ENCODE results near the gene IFNL1. TPM values are rescaled to one million over a fixed set of nuclear protein-coding genes. Genes with fewer than 3 reads are reported as not detected.

The IFNL1 gene
- total and polyA plus RNA-seq, 9 of the 15 experiments (the other 6 are each of a cell fraction or from before 2014, with no cell fraction given), result not detected

DNA sequence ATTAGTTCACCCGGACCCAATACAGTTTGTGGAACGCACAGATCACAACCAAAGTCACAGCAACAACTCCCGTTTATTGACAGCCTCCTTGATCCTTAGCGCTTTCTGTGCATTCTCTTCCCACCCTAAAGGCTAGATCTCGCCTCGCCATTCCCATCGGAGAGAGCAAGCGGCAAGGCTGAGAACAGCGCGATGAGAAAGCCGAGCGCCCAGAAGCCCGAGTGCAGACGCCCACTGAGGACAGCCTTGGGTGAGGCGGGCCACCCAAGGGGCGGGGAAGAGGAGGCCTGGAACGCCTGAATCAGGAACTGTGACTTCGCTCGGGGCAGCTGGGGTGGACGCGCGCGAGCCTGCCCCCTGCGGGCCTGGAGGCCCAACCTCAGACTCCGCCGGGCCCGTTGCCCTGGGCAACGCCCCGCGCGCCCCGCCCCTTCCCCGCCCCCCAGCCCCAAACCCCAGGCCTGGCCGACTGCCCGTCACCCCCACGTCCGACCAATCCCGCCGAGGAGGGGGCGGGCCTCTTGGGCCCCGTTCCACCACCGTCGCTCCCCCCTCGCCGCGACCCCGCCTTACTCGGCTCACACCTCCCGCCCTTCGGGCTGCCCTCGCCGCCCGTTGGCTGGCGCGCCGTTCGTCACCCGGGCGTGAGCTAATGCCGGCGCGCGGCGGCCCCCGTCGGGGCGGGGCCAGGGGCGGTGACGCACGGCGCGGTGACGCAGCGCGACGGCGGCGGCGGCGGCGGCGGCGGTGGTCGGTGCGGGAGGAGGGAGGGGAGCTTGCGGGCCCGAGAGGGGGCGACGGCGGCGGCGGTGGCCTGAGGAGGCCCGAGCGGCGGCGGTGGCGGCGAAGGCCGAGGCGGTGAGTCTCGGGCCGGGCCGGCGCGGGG is 45.8 kb downstream of the IFNL1 start, which contains the start of gene SAMD4B (continued):
- peak; percentile 40; the same call in 1 of the 2 replicates for TF ChIP-seq ERF (CRISPR knock-in tag; IDR thresholded peaks at IDR 0.05)
- peak; percentile 74 for TF ChIP-seq SPI1 (IDR thresholded peaks at IDR 0.05; ENCODE audit: borderline replicate concordance, low read depth, low read length)
- TF ChIP-seq XRCC5 (IDR thresholded peaks at IDR 0.05; ENCODE audit: low read depth, low read length), result no peak
- TF ChIP-seq, protein P1, sequence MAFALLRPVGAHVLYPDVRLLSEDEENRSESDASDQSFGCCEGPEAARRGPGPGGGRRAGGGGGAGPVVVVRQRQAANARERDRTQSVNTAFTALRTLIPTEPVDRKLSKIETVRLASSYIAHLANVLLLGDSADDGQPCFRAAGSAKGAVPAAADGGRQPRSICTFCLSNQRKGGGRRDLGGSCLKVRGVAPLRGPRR (CRISPR knock-in tag; IDR thresholded peaks at IDR 0.05), result no peak
- TF ChIP-seq, protein P2, sequence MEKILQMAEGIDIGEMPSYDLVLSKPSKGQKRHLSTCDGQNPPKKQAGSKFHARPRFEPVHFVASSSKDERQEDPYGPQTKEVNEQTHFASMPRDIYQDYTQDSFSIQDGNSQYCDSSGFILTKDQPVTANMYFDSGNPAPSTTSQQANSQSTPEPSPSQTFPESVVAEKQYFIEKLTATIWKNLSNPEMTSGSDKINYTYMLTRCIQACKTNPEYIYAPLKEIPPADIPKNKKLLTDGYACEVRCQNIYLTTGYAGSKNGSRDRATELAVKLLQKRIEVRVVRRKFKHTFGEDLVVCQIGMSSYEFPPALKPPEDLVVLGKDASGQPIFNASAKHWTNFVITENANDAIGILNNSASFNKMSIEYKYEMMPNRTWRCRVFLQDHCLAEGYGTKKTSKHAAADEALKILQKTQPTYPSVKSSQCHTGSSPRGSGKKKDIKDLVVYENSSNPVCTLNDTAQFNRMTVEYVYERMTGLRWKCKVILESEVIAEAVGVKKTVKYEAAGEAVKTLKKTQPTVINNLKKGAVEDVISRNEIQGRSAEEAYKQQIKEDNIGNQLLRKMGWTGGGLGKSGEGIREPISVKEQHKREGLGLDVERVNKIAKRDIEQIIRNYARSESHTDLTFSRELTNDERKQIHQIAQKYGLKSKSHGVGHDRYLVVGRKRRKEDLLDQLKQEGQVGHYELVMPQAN (IDR thresholded peaks at IDR 0.05; ENCODE audit: borderline replicate concordance), result peak; percentile 73; the same call in 1 of the 2 replicates
- TF ChIP-seq POU5F1 (IDR thresholded peaks at IDR 0.05; ENCODE audit: borderline replicate concordance, low read depth, low read length, partially characterized antibody), result no peak
- peak; percentile 82 for TF ChIP-seq CXXC5 (CRISPR knock-in tag; IDR thresholded peaks at IDR 0.05)
- no peak for TF ChIP-seq PCBP1 (IDR thresholded peaks at IDR 0.05; ENCODE audit: low read depth, low read length, poor library complexity, severe bottlenecking)
- no peak for TF ChIP-seq KLF6 (CRISPR knock-in tag; IDR thresholded peaks at IDR 0.05; ENCODE audit: borderline replicate concordance)
- TF ChIP-seq ZNF274 (IDR thresholded peaks at IDR 0.05; ENCODE audit: borderline replicate concordance, low read depth, low read length), result no peak
- no peak for TF ChIP-seq MYNN (IDR thresholded peaks at IDR 0.05)
- TF ChIP-seq MYNN (CRISPR knock-in tag; IDR thresholded peaks at IDR 0.05), result no peak
- no peak for TF ChIP-seq CEBPB (tag; IDR thresholded peaks at IDR 0.05)
- TF ChIP-seq, protein P3, sequence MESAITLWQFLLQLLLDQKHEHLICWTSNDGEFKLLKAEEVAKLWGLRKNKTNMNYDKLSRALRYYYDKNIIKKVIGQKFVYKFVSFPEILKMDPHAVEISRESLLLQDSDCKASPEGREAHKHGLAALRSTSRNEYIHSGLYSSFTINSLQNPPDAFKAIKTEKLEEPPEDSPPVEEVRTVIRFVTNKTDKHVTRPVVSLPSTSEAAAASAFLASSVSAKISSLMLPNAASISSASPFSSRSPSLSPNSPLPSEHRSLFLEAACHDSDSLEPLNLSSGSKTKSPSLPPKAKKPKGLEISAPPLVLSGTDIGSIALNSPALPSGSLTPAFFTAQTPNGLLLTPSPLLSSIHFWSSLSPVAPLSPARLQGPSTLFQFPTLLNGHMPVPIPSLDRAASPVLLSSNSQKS (CRISPR knock-in tag; IDR thresholded peaks at IDR 0.05), result no peak
- TF ChIP-seq ZNF707 (CRISPR knock-in tag; conservative IDR thresholded peaks at IDR 0.05), result no peak
- TF ChIP-seq MCM7 (IDR thresholded peaks at IDR 0.05), result no peak
- no peak for TF ChIP-seq SRSF1 (IDR thresholded peaks at IDR 0.05; ENCODE audit: low read depth, low read length)
- no peak for TF ChIP-seq ZEB2 (IDR thresholded peaks at IDR 0.05)
- TF ChIP-seq, protein P4, sequence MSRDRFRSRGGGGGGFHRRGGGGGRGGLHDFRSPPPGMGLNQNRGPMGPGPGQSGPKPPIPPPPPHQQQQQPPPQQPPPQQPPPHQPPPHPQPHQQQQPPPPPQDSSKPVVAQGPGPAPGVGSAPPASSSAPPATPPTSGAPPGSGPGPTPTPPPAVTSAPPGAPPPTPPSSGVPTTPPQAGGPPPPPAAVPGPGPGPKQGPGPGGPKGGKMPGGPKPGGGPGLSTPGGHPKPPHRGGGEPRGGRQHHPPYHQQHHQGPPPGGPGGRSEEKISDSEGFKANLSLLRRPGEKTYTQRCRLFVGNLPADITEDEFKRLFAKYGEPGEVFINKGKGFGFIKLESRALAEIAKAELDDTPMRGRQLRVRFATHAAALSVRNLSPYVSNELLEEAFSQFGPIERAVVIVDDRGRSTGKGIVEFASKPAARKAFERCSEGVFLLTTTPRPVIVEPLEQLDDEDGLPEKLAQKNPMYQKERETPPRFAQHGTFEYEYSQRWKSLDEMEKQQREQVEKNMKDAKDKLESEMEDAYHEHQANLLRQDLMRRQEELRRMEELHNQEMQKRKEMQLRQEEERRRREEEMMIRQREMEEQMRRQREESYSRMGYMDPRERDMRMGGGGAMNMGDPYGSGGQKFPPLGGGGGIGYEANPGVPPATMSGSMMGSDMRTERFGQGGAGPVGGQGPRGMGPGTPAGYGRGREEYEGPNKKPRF (IDR thresholded peaks at IDR 0.05; ENCODE audit: low read depth, low read length), result no peak
- TF ChIP-seq SMAD2 (IDR thresholded peaks at IDR 0.05; ENCODE audit: low read depth, low read length), result no peak
- no peak for TF ChIP-seq SMARCB1 (IDR thresholded peaks at IDR 0.05; ENCODE audit: insufficient read length, low read depth)
- TF ChIP-seq SAP30 (IDR thresholded peaks at IDR 0.05; ENCODE audit: borderline replicate concordance, insufficient read depth, low read depth, low read length, poor library complexity, severe bottlenecking), result peak; percentile 81
- no peak for TF ChIP-seq ETV5 (CRISPR knock-in tag; IDR thresholded peaks at IDR 0.05; ENCODE audit: low read depth)
